AG04450 (cell line): ENCODE data around the gene CDHR5. TPM values are rescaled to one million over a fixed set of nuclear protein-coding genes. Genes with fewer than 3 reads are reported as not detected.

ENCODE experiments used
- CTCF ChIA-PET: fragments of 300-600, 350-600 bp; formaldehyde crosslinking; extraction: SDS; loops from one replicate; lab custom pipeline; 2022; ENCODE audit warnings: antibody characterized with exemption, inconsistent platforms; lab: Charles Lee
- POLR2A ChIA-PET: fragments of 350-600 bp; formaldehyde crosslinking; extraction: SDS; loops from one replicate; lab custom pipeline; 2021; ENCODE audit warnings: antibody characterized with exemption, inconsistent platforms; lab: Yijun Ruan, JAX
- DNase-seq: peaks from one replicate; pipeline ENCODE4 v3.0.0-alpha.2; 2011; ENCODE audit warnings: low read depth, low spot score
- H3K27ac ChIP-seq: one replicate; pipeline ENCODE4 v1.5.1; 2012; ENCODE audit warnings: low read depth, low read length, control low read depth
- H3K27me3 ChIP-seq: one replicate; pipeline ENCODE4 v1.6.0; 2012; ENCODE audit warnings: low read length; ENCODE audit not compliant: control insufficient read depth, insufficient read depth
- H3K4me3 ChIP-seq: 2 replicates; pipeline ENCODE4 v1.5.1; 2011; ENCODE audit warnings: mild to moderate bottlenecking, low read depth, low read length, control low read depth
- H3K9me3 ChIP-seq: 2 replicates; pipeline ENCODE4 v1.5.1; 2012; ENCODE audit warnings: low read length; ENCODE audit not compliant: control insufficient read depth, insufficient read depth
- polyA plus RNA-seq: library from polyadenylated mRNA; depleted of rRNA; stranded (reverse); fragments of >200 nt; gene quantifications from 2 replicates; pipeline ENCODE4 v1.2.3, GENCODE V29; 2011
- TF ChIP-seq, protein P1 (sequence below): IDR thresholded peaks from 2 replicates; pipeline ENCODE4 v1.5.1; 2011; ENCODE audit warnings: low read depth, low read length, control low read depth, inconsistent platforms

CDHR5 gene
- polyA plus RNA-seq, 1 experiment = not detected

DNA sequence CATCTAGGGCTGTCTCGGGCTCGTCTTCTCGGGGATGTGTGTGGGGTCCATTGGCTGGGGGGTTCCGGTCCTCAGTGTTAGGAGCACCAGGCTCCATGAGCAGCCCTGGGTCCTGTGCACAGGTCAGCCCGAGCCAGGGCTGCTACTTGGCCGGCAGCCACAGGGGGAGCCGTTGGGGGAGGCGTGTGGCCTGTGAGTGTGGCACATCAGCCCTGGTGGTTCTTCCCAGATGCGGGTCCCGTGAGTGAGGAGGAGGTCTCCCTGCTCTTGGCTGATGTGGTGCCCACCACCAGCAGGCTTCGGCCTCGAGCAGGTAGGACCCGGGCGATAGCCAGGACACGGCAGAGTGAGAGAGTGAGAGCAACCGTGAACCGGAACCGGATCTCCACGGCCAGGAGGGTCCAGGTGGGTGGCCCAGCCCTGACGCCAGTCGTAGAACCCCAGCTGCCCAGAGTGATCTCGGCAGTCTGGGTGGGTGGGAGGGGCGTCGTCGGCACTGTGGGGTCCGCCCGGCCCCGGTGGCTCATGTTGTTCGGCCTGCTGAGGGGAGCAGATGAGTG is 27.5 kb downstream of the CDHR5 start:
- ChIA-PET POLR2A (no interaction called here), CTCF (no interaction called here)
- H3K27ac ChIP-seq = no peak overlapping the region
- no peak for DNase-seq
- H3K4me3 ChIP-seq = no peak overlapping the region
- TF ChIP-seq, protein P1, sequence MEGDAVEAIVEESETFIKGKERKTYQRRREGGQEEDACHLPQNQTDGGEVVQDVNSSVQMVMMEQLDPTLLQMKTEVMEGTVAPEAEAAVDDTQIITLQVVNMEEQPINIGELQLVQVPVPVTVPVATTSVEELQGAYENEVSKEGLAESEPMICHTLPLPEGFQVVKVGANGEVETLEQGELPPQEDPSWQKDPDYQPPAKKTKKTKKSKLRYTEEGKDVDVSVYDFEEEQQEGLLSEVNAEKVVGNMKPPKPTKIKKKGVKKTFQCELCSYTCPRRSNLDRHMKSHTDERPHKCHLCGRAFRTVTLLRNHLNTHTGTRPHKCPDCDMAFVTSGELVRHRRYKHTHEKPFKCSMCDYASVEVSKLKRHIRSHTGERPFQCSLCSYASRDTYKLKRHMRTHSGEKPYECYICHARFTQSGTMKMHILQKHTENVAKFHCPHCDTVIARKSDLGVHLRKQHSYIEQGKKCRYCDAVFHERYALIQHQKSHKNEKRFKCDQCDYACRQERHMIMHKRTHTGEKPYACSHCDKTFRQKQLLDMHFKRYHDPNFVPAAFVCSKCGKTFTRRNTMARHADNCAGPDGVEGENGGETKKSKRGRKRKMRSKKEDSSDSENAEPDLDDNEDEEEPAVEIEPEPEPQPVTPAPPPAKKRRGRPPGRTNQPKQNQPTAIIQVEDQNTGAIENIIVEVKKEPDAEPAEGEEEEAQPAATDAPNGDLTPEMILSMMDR = no peak
- H3K9me3 ChIP-seq = no peaks in the 10 kb centered on the region; the same call in 1 of the 2 replicates
- no peaks in the 10 kb centered on the region for H3K27me3 ChIP-seq

DNA sequence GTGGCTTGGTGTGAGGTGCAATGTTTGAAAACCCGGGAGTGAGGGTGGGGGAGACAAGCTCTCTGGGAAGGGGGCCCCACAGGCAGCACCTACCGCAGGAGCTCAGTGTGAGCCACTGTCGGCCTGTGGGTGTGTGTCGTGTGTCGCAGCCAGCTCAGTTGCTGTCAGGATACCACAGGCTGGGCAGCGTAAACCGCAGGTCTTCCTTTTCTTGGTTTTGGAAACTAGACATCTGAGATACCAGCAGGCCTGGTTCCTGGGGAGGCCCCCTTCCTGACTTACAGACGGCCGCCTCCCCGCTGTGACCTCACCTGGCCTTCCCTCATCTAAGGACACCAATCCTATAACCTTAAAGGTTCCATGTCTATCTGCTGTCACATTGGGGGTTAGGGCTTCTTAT is 28.4 kb downstream of the CDHR5 start:
- ChIA-PET POLR2A (no interaction called here), CTCF (no interaction called here)
- Histone ChIP-seq H3K9me3 (no peaks in the 10 kb centered on the region; the same call in 1 of the 2 replicates), H3K27me3 (no peaks in the 10 kb centered on the region), H3K27ac (no peak overlapping the region), H3K4me3 (no peak overlapping the region)
- DNase-seq = no peak
- TF ChIP-seq, protein P1 = no peak

DNA sequence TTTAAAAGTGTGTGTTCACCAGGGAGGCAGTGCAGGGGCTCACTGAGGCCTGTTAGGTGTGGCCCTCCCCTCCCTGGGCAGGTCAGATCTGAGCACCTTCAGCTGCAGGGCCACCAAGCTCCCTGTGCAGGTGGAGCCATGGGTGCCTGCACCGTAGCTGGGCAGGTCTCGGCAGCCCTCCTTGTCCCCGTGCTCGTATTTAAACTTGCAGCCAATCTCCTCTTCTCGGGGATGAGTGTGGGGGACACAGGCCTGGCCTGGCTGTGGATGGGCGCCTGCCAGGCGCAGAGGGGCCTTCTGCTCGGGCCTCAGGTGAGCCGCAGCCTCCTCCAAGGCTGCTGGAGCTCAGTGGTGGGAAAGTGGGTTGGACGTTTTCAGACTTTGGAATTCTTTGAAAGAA is 29.4 kb downstream of the CDHR5 start:
- Histone ChIP-seq H3K4me3 (no peak overlapping the region), H3K9me3 (no peaks in the 10 kb centered on the region; the same call in 1 of the 2 replicates), H3K27ac (no peak overlapping the region), H3K27me3 (no peaks in the 10 kb centered on the region)
- POLR2A ChIA-PET = no interaction called here
- DNase-seq = no peak
- CTCF ChIA-PET = no interaction called here
- TF ChIP-seq, protein P1 = no peak

DNA sequence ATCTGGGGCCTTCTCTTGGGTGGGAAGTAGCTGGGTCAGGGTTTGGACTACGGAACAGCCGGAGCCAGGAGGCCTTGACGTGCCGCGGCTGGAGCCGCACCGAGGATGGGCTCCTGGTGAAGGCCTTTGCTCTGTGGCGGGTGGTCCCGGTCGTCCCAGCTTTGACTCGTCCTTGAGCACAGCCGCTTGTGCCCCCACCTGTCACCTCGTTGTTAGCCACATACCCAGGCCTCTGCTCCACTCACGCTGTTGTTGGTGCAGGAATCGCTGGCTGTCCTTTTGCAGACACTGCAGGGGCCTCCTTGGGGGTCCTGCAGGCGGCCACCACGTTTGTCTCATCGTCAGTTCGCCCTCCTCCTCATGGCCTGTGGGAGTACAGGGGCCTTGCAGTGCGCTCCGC is 31.4 kb downstream of the CDHR5 start:
- H3K27me3 ChIP-seq = no peaks in the 10 kb centered on the region
- no peak overlapping the region for H3K4me3 ChIP-seq
- no peaks in the 10 kb centered on the region; the same call in 1 of the 2 replicates for H3K9me3 ChIP-seq
- no peak overlapping the region for H3K27ac ChIP-seq
- POLR2A ChIA-PET = no interaction called here
- TF ChIP-seq, protein P1 = no peak
- CTCF ChIA-PET = no interaction called here
- DNase-seq = no peak

DNA sequence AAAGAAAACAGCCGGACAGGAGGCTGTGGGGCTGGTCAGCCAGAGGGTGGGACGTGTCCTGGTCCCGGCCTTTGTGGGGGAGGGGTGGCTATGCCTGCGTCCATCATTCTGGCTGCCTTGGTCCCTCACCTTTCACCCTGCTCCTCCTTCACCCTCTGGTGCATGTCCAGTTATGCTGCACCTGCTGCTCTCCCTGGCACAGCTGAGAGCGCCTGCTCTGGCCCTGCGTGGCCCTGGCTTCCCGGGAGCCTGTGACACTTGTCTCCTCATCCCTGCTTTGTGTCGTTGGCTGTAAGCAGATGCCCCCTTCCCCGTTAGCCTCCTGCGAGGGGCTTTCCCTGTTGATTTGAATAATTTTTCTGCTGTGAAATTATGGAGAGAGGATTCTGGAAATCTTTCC is 31.8 kb downstream of the CDHR5 start:
- Histone ChIP-seq H3K9me3 (no peaks in the 10 kb centered on the region; the same call in 1 of the 2 replicates), H3K27ac (no peak overlapping the region), H3K4me3 (no peak overlapping the region), H3K27me3 (no peaks in the 10 kb centered on the region)
- DNase-seq = no peak
- POLR2A ChIA-PET = no interaction called here
- TF ChIP-seq, protein P1 = no peak
- CTCF ChIA-PET = no interaction called here
